Right lobe of liver (tissue), 4 donors: ENCODE results near the gene STXBP5.

Experiments used
- CTCF ChIP-seq, 4 donors: fragments of 200-600 bp in 3 of 4; fragments of 450-650 bp in 1 of 4; IDR thresholded peaks; one replicate each; pipeline versions ENCODE4 v1.5.1 to v1.8.0; 2016 to 2022; ENCODE audit warnings: antibody characterized with exemption in 4 of 4, mild to moderate bottlenecking in 2 of 4
- POLR2A ChIP-seq: fragments of 450-650 bp; IDR thresholded peaks from one replicate; pipeline ENCODE4 v1.6.1; 2017; ENCODE audit warnings: antibody characterized with exemption, mild to moderate bottlenecking
- donor health status: DM: no; HTN: no; CAD: no.
- donor health status: DM: no; HTN: no; CAD: no.
- donor health status: DM: no; HTN: yes; CAD: no.

GRCh38 chr6:147429794-147430193, 225.6 kb downstream of the STXBP5 start:
- no peak for TF ChIP-seq CTCF (IDR thresholded peaks at IDR 0.05)
- no peak for TF ChIP-seq POLR2A
